ENCODE data around the gene TRIM9.
A peak's percentile ranks its signal among the peaks of the same experiment; 100 is the strongest.

Gene TRIM9

GRCh38 chr14:50935126-50936015, 159.5 kb downstream of the TRIM9 start:
- Histone ChIP-seq H3K27ac (no peak overlapping the region), H3K4me3 (no peak overlapping the region)
- no peak for TF ChIP-seq CTCF (IDR thresholded peaks at IDR 0.05)
- no peak for DNase-seq (ENCODE audit: low spot score)

GRCh38 chr14:50932592-50933495, 162.1 kb downstream of the TRIM9 start:
- DNase-seq (ENCODE audit: low spot score) = no peak
- H3K27ac ChIP-seq = peak overlapping the region in 1 of 2 donors; percentile 8
- H3K4me3 ChIP-seq = no peak overlapping the region
- TF ChIP-seq CTCF (IDR thresholded peaks at IDR 0.05) = no peak

GRCh38 chr14:50932156-50932555, 162.7 kb downstream of the TRIM9 start:
- Histone ChIP-seq H3K4me3 (no peak overlapping the region), H3K27ac (peak overlapping the region in 1 of 2 donors; percentile 8)
- no peak for TF ChIP-seq CTCF (IDR thresholded peaks at IDR 0.05)
- DNase-seq (ENCODE audit: low spot score) = no peak

- TF ChIP-seq CTCF (IDR thresholded peaks at IDR 0.05) = no peak
- H3K4me3 ChIP-seq = no peak overlapping the region
- no peak overlapping the region for H3K27ac ChIP-seq
- no peak for DNase-seq (ENCODE audit: low spot score)
Measured at GRCh38 chr14:50931559-50931958, 163.3 kb downstream of the TRIM9 start.

GRCh38 chr14:50929506-50929905, 165.4 kb downstream of the TRIM9 start:
- no peak overlapping the region for H3K27ac ChIP-seq

GRCh38 chr14:50928002-50928635, 166.8 kb downstream of the TRIM9 start:
- Histone ChIP-seq H3K4me3 (no peak overlapping the region), H3K27ac (peak overlapping the region in 1 of 2 donors; percentile 35)
- no peak for TF ChIP-seq CTCF (IDR thresholded peaks at IDR 0.05)
- no peak for DNase-seq (ENCODE audit: low spot score)

More at GRCh38 chr14:50929506-50929905, 165.4 kb downstream of the TRIM9 start:
- no peak for TF ChIP-seq CTCF (IDR thresholded peaks at IDR 0.05)
- DNase-seq (ENCODE audit: low spot score) = no peak
- H3K4me3 ChIP-seq = no peak overlapping the region
